K562 (cell line): ENCODE measurements around the gene PPP2R1A. TPM values are rescaled to one million over a fixed set of nuclear protein-coding genes. Genes with fewer than 3 reads are reported as not detected.

ENCODE experiments used
- ARHGAP35 ChIP-seq: fragments of 450-650 bp; IDR thresholded peaks from 2 replicates; pipeline ENCODE4 v1.6.1; 2018; ENCODE audit not compliant: partially characterized antibody
- ELF4 ChIP-seq: fragments of 450-650 bp; formaldehyde crosslinking; IDR thresholded peaks from 2 replicates; pipeline ENCODE4 v1.4.0; 2022; ENCODE audit warnings: missing genetic modification characterization
- GTF2E2 ChIP-seq: fragments of 200-800 bp; sonication (Bioruptor generic); IDR thresholded peaks from 2 replicates; pipeline ENCODE4 v1.6.1; 2016; ENCODE audit warnings: missing genetic modification characterization, missing compliant biosample characterization
- HEY1 ChIP-seq: fragments of 250-450 bp; sonication (Bioruptor Pico); IDR thresholded peaks from 2 replicates; pipeline ENCODE4 v1.5.0; 2020; ENCODE audit warnings: mild to moderate bottlenecking, moderate library complexity, borderline replicate concordance
- MEF2A ChIP-seq: IDR thresholded peaks from 2 replicates; pipeline ENCODE4 v1.6.1; 2011; ENCODE audit warnings: low read depth, mild to moderate bottlenecking, low read length, moderate library complexity; ENCODE audit not compliant: control insufficient read depth
- NCOA4 ChIP-seq: fragments of 450-650 bp; IDR thresholded peaks from 2 replicates; pipeline ENCODE4 v1.6.1; 2018; ENCODE audit warnings: mild to moderate bottlenecking; ENCODE audit not compliant: partially characterized antibody
- NR2C1 ChIP-seq, 2 experiments: fragments of 450-650 bp; IDR thresholded peaks; 2 replicates each; pipeline ENCODE4 v1.6.1; 2017; ENCODE audit warnings: mild to moderate bottlenecking in 2 of 2, antibody characterized with exemption in 1 of 2, inconsistent platforms in 1 of 2, missing compliant biosample characterization in 1 of 2, missing genetic modification characterization in 1 of 2
- WHSC1 ChIP-seq: IDR thresholded peaks from one replicate; pipeline ENCODE4 v1.6.1; 2012; ENCODE audit warnings: low read length, control low read depth, inconsistent platforms
- ZBTB40 ChIP-seq, 2 experiments: fragments of 450-650 bp in 1 of 2; sonication (generic) in 1 of 2; formaldehyde crosslinking in 1 of 2; IDR thresholded peaks; 2 replicates each; pipeline versions ENCODE4 v1.7.1 to v1.9.0; 2016 to 2022; ENCODE audit warnings: inconsistent platforms in 1 of 2, mild to moderate bottlenecking in 1 of 2, missing genetic modification reagents in 1 of 2
- ZNF121 ChIP-seq: sonication (generic); formaldehyde crosslinking; conservative IDR thresholded peaks from 2 replicates; pipeline ENCODE4 v1.8.0; 2022; ENCODE audit warnings: missing genetic modification reagents
- ZNF23 ChIP-seq: fragments of 250-450 bp; sonication (Bioruptor Pico); IDR thresholded peaks from 2 replicates; pipeline ENCODE4 v1.4.0; 2020; ENCODE audit warnings: mild to moderate bottlenecking
- ZNF551 ChIP-seq: fragments of 250-450 bp; sonication (Bioruptor Pico); IDR thresholded peaks from 2 replicates; pipeline ENCODE4 v1.5.0; 2021; ENCODE audit warnings: mild to moderate bottlenecking, moderate library complexity
- polyA plus RNA-seq, 8 experiments: library from polyadenylated mRNA; depleted of rRNA in 4 of 8; stranded (reverse) in 5 of 8; unstranded in 3 of 8; fragments of >200 nt; fragmentation: Nextera tagmentation in 2 of 8; fragmentation: Illumina TruSeq in 1 of 8; extraction: Ambion mirVana in 2 of 8; extraction: Trizol in 1 of 8; gene quantifications; 2 replicates each; pipeline versions ENCODE4 v1.2.1 to v1.2.3, GENCODE V29; 2011 to 2014; ENCODE audit warnings: inconsistent platforms in 1 of 8, missing spikeins in 1 of 8
- total RNA-seq, 7 experiments: library from RNA; depleted of rRNA in 6 of 7; stranded (reverse); fragments of >200 nt in 6 of 7; fragmentation: Illumina TruSeq in 2 of 7; extraction: Trizol in 2 of 7; gene quantifications; 2 replicates each; pipeline versions ENCODE4 v1.2.1 to v1.2.3, GENCODE V29; 2011 to 2021; ENCODE audit warnings: low replicate concordance in 1 of 7
- TF ChIP-seq, protein P1 (sequence below): fragments of 150-350 bp; IDR thresholded peaks from 2 replicates; pipeline ENCODE4 v1.6.1; 2014; ENCODE audit warnings: low read depth, mild to moderate bottlenecking, low read length, borderline replicate concordance

The PPP2R1A gene
- total and polyA plus RNA-seq, 9 of the 15 experiments (the other 6 are each of a cell fraction or from before 2014, with no cell fraction given): 10.1 to 211 (median 70.1) TPM

DNA sequence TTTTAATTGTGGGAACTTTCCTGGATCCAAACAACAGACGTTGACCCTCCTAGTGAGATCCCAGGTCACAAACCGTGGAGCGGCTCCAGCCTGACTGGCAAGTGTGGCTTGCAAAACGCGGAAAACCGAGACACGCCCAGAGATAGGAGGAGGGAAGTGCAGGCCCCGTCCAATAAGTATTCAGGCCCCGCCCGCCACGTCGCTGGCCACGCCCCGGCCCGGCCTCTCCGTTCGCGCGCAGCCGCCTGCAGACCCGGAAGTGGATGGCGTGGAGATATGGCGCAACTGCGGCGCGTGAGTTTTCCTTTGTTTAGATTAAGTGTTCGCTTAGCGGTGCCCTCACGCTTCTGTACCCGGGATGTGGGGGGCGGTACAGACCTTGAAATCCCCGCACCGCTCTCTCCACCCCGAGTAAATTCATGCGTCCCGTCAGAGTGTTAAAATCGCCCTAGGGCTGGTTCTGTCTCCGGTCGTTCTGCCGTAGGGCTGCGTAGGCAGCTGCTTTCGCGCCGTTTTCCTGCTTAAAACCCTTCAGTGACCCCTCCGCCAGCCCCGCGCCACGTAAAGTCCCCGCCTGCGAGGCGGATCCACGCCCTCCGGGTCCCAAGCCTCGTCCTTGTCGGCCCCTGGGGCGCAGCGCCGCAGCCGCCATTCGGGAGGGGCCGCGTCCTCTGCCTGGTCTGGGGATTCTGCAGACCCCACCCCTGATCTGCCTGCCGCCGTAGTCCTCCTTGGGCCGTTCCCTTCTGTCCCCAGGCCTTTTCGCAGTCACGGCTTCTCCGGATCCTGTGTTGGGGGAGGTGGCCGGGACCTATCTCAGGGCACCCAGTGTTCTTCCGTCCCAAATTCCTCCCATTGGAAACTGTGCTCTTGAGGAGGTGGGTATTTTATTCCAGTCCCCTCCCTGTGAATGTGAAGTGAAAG is 79.7 kb downstream of the PPP2R1A start, which contains the start of gene ZNF766 (continued):
- TF ChIP-seq HEY1 (CRISPR knock-in tag) (no peak), NR2C1 (IDR thresholded peaks at IDR 0.05) (peak; percentile 62), NR2C1 (tag; IDR thresholded peaks at IDR 0.05) (peak; percentile 78), ZNF121 (CRISPR knock-in tag) (no peak), WHSC1 (no peak), ZNF551 (CRISPR knock-in tag) (no peak), ZBTB40 (IDR thresholded peaks at IDR 0.05) (no peak; the same call in 1 of the 2 replicates), ZBTB40 (CRISPR knock-in tag; IDR thresholded peaks at IDR 0.05) (no peak), MEF2A (no peak), ARHGAP35 (no peak), ELF4 (CRISPR knock-in tag) (peak; percentile 93), ZNF23 (CRISPR knock-in tag) (no peak), NCOA4 (no peak), GTF2E2 (peak; percentile 89; the same call in 1 of the 2 replicates)
- TF ChIP-seq, protein P1, sequence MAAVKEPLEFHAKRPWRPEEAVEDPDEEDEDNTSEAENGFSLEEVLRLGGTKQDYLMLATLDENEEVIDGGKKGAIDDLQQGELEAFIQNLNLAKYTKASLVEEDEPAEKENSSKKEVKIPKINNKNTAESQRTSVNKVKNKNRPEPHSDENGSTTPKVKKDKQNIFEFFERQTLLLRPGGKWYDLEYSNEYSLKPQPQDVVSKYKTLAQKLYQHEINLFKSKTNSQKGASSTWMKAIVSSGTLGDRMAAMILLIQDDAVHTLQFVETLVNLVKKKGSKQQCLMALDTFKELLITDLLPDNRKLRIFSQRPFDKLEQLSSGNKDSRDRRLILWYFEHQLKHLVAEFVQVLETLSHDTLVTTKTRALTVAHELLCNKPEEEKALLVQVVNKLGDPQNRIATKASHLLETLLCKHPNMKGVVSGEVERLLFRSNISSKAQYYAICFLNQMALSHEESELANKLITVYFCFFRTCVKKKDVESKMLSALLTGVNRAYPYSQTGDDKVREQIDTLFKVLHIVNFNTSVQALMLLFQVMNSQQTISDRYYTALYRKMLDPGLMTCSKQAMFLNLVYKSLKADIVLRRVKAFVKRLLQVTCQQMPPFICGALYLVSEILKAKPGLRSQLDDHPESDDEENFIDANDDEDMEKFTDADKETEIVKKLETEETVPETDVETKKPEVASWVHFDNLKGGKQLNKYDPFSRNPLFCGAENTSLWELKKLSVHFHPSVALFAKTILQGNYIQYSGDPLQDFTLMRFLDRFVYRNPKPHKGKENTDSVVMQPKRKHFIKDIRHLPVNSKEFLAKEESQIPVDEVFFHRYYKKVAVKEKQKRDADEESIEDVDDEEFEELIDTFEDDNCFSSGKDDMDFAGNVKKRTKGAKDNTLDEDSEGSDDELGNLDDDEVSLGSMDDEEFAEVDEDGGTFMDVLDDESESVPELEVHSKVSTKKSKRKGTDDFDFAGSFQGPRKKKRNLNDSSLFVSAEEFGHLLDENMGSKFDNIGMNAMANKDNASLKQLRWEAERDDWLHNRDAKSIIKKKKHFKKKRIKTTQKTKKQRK: no peak
